DMS153 treated with DMSO at 0.1 percent for 48 hours (cell line): ENCODE measurements around the gene CNTNAP5.
"Not testable (repeated sequence)": the region's sequence is repeated elsewhere in the genome, so short reads cannot be mapped to it uniquely, and the experiment has no call there.

ENCODE experiments used
- DNase-seq: peaks from one replicate; lab custom pipeline; 2025; ENCODE audit not compliant: unreplicated experiment; lab: John Stamatoyannopoulos, UW

CNTNAP5 gene

DNA sequence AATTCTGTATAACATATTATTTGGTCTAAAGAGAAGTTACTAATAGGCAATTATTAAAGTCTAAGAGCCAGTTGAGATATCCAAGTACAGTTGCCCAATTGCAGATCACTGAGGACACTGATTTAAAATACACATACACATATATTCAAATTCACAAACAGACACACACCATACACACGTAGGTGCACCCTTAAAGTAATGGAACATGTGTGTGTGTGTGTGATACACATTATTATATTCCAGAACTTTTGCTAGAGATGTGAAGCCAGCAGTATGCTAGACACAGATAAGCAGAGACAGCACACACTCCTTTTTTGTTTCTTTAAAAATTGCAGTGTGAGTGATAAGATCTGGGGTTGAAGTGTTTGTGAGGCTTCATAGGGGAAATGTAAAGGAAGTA, 292.5 kb downstream of the CNTNAP5 start:
- no peak for DNase-seq

DNA sequence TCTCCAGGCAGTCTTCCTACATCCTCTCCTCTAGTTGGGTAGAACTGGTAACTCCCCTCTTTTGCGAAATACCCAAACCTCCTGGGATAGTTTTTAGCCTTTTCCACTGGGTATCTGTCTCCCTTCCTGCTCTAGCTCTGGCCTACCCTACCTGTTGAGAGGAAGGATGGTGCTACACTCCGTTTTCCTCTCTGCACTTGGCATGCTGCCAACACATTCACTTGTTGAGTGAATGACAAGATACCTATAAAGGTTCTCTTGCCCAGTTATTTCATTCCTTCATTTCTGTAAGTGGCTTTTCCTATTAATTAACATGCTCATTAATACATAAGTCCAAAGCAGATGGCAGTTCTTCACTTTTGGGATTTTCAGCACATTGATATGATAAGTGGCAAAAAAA, 293.8 kb downstream of the CNTNAP5 start:
- peak; percentile 35 for DNase-seq

DNA sequence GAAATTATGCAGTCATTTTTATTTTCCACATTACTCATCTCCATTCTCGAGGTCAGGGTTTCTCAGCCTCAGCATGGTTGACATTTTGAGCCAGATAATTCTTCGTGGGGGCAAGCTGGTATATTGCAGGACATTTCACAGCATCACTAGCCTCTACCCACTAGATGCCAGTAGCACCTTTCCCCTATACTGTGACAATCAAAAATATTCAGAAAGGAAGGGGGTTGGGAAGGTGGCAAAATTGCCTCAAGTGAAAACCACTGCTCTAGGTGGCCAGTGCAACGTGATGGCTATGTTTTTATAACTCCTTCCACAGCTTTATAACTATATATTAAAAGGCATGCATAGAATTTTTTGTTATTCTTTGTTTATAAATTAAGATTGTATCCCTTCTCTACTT, 294.5 kb downstream of the CNTNAP5 start:
- DNase-seq = no peak

DNA sequence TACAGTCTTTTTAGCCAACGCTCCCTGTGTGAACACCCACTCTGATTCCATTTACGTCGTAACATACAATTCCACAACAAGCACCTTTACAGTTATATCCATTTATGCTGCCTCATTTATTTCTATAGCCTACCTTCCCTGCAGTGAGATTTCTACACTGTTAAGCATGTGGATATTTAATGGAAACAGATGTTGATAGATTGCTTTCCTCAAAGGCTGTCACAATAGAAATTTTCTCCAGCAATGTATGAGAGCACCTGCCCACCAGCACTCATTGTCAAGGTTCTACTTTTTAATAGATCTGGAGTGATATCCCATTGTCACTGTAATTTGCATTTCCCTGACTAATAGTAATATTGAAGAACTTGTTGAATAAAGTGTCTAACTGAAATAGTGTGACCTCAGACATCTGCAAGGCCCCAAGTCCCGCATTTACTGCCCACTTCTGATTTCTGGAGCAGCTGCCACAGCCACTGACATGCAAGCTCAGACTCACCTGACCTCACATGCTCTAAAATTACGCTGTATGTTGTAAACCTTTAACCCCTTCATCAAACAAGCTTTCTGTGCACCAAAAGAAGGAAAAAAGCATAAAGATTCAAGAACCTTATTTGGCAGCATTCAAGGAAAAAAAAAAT, 295.1 kb downstream of the CNTNAP5 start:
- no peak for DNase-seq

DNA sequence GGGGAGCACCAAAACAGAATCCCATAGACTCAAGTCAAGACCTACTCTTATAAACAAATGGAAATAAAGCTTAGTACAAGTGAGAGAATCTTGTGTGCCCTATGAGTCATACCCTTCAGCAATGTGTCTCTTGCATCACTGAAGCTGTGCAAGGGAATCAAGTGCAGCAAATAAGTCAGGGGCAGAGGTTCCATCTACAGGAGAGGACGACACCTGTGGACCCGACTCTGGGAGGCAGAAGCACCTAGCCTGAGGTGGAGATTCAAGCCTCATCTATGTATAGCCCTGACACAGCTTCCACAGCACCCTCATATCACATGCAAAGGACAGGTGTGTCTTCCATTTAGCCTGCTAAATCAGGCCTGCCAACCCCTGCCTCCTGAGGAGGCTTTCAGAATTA, 298.2 kb downstream of the CNTNAP5 start:
- DNase-seq = no peak

DNA sequence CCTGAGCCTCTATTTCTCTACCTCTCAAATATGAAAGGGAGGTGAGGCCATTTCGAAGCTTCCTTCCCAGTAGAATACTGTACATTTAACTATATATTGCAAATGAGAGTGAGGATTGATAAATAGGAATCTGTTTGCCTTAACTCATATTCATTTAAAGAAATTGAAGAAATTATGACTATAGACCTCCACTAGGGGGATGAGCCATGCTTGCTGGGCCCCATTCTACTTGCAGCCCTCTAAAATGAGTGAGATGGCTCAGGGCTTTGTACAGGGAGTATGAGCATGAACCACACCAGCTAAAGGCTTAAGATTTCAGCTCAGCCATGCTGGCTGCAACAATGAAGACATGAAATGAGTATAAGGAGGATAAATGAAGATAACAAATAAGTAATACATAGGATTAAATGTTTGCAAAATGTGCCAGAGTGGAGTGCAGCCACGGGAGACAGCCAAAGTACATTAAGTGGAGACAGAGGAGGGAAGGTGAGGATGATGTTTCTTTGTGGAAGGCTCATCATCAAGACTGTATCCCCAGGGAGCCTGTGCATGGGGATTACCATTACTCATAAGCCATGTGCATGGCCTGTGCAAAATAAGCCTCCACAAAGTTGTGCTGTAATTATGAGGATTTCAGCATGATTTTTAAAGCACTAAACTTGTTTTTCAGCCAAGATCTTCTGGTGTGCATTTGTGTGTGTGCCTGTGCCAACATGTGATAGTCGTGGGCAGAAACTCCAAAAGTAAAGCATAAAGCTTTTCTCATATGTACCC, 300.8 kb downstream of the CNTNAP5 start:
- no peak for DNase-seq

DNA sequence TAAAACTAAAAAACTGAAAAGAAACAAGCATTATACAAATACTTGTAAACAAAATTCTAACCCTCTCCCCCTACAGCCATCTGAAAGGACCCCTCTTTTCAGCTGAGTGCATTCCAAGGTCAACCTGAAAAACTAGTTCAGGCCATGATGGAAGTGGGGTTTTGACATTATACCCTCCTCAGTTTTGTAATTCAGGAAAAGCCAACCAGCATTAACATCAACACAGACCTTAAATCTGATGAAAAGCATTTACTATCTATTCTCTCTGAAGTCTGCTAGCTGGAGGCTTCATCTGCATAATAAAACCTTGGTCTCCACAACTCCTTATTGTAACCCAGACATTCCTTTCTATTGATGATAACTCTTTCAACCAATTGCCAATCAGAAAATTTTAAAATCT, 302.2 kb downstream of the CNTNAP5 start:
- DNase-seq = no peak

DNA sequence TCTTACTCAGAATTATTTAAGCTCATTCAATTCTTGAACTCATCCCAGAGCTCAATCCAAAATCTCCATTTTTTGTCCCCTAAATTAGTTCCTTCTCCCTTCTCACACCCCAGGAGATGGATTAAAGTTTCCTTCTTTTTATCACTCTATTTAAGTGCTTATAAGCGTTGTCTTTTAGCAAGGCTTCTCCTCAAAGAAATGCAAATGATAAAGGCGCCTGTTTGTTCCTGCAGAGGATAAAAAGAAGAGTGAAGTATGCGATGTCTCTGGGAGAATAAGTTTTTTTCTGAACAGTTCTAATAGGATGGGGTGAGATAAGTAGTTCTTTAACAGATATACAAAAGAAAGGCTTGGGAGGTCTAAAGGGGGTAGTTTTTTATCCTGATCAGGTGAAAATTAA, 303.3 kb downstream of the CNTNAP5 start:
- no peak for DNase-seq

DNA sequence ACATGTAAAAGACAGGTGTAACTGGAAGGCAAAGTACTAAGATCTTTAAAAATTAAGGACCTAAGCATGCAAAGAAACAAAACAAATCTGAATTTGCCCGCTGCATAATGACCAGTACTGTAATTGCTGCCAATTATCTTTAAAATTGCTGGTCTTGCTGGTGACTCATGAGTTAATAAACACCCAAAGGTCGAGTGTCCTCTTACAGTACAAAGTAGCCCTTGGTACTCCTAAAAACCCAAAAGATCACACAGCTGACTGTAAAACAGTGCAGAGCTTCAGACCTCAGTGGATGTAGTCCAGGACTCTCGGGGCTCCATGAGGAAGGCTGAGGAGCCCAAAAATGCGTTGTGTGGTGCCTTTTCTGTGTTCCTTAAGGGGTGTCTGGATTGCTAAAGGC, 308.7 kb downstream of the CNTNAP5 start:
- DNase-seq = no peak

DNA sequence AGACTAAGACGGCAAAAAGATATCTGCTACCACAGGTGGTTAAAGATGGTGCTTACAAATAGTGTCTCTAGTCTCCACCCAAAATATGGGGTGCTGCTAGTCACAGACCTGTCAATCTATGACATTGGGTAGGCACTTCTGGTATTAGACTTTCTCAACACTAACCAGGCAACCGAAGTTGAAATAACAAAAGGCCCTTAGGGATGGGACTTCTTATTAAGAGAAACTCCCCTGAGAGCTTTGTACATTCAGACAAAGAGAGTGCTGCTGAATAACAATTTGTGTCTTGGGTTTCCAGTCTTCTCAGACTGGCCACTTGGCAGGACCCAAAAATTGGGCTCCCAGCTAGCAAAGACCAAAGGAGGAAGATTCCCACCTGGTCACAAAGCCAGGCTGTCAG, 310.0 kb downstream of the CNTNAP5 start:
- no peak for DNase-seq

DNA sequence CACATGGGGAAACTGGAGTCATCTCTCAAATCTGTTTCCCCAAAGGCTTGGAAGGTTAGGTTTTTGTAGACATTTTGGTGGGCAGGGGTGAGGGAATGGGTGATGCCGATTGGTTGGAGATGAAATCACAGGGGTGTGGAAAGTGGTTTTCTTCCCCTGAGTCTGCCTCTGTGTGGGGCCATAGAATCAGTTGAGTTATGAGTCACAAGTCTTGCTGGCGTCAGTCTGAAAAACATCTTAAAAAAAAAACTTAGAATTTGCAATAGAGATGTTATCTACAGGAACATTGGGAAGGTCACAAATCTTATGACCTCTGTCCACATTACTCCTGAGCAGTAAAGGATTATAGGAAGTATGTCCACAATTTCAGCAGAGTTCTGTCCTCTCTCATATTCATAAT, 314.6 kb downstream of the CNTNAP5 start:
- no peak for DNase-seq

DNA sequence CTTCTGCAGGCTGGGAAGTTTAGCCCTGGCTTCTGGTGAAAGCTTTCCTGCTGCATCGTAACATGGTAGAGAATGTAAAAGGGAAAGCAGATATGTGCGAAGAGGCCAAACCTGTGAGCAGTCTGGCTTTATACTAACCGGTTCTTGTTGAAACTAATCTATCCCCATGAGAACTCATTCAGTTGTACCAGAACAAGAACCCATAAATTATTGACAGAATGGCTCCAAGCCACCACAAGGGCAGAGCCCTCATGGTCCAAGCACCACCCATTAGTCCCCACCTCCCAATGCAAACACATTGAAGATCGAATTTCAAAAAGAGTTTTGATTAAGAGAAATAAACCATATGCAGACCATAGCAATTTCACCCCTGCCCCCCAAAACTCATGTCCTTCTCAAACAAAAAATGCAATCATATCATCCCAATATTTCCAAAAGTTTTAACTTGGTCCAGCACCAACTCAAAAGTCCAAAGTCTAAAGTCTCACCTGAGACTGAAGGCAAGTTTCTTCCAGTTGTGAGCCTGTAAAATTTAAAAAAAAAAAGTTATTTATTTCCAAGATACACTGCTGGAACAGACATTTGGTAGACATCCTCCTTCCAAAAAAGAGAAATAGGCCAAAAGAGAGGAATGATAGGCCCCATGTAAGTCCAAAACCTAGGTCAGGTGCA, 318.9 kb downstream of the CNTNAP5 start:
- no peak for DNase-seq

DNA sequence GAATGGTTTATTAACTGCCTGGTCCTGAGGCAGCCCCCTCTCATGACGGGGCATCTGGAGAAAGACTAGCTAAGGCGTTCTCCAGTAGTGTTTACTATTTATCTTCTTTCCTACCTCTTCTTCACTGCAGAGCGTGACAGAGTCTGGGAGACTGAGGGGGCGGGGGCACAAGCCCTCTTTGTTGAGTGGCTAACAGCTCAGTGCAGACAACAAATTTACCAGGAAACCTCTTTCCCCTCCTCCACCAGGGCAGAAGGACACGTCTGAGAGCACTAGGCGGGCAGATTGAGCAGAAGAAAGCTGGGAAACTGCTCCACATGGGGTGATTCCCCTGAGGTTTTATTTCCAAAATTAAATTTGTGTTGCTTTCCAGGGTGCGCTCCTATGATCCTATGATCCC, 322.1 kb downstream of the CNTNAP5 start:
- DNase-seq = no peak

DNA sequence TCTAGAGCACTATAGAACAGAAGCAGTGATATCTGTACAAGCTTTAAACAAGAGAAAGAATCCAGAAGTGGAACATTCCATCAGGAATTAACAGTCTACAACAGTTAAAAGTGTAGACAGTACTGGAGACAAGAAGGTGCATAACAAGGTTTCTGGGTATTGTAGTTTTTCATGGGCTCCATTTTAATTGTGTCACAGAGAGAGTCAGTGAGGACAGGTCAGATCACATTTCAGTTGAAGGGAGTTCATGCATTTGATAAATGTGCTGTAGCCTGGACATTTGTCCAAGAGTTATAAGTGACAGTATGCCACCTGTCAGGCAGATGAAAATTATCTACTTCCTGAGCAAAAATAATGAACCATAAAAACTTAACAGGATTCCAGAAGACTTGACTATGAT, 328.6 kb downstream of the CNTNAP5 start:
- DNase-seq = no peak

DNA sequence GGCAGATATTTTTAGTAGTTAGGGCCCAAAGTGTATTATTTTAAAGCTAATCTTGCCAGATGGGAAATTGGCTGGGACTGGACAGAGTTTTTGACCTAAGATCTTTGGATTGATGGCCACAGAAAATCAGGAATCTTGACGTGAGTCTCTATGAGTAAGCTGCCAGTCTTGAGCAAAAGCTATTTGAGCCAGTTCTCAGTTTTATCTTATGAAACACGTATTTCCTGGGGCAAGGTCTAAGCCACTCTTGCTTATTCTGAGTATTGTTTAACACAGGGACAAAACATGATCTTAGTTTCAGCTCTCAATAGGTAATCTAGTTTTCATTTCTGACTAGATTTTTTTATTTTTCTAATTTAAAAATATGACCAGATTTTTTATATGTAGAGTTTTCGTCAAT, 329.4 kb downstream of the CNTNAP5 start:
- DNase-seq = no peak

DNA sequence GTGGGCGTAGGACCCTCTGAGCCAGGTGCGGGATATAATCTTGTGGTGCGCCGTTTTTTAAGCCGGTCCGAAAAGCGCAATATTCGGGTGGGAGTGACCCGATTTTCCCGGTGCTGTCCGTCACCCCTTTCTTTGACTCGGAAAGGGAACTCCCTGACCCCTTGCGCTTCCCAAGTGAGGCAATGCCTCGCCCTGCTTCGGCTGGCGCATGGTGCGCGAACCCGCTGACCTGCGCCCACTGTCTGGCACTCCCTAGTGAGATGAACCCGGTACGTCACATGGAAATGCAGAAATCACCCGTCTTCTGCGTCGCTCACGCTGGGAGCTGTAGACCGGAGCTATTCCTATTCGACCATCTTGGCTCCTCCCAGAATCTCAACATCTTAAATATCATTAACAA, 336.9 kb downstream of the CNTNAP5 start:
- DNase-seq = not testable (repeated sequence)

DNA sequence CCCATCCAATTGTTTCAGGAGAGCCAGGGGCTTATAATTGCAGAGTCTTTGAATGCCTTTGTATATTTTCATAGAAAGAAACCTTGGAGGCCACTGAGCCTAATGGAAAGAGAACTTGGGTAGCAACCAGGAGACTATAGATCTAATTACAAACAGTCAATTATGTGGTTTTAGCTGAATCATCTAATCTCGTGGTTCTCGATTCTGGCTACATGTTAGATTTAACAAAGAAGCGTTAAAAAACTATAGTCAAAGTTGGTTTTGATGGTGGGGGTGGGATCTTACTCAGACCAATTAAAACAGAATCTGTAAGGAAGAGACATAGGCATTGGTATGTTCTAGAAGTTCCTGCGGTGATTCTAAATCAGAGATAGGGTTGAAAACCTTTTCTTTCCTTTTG, 344.1 kb downstream of the CNTNAP5 start:
- no peak for DNase-seq

DNA sequence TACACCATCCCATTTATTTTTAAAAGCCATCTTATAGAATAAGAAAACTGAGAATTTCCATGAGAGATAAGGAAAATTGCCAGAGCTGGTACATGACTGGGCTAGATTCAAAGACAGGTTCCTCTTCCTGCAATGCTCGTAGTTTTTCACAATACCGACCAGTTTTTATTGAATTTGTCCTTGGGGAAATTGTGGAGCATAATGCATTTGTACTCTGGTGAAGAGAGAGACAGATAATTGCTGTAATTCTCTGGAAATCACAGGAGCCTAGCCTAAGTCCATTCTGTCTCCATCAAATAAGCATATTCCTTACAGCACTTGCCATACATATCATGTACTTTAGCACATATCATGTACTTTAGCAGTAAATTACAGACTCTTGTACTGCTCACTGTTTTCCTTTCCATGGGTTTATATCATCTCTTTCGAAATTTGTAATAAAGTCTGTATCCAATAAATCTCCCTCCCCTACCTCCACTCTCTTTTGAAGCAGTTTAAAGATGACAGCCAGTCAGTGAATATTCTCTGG, 355.2 kb downstream of the CNTNAP5 start:
- no peak for DNase-seq

DNA sequence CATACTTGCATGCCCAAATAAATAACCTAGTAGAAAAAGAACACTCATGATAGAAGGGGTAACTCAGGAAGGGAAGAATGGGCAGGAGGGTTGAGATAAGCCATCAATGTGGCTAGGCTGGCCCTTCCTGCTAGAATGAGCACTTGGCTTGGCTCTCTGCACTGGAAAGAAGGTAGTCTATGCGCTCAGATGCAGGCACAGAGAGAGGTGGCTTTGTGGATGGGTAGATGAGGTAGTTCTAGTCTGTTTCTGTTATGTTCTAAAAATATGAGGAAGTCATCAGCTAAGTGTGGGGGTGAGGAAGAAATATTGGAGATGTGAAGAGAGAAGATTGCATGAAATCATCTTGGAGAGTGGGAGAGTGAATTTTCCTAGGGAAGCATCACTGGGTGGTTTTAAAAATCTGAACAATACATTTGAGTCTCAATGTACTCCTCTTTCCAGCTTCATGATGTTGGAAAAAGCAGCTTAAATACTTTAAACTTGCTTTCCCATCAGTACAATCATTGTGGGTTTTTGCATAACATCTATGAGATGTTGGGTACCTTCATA, 357.1 kb downstream of the CNTNAP5 start:
- no peak for DNase-seq

DNA sequence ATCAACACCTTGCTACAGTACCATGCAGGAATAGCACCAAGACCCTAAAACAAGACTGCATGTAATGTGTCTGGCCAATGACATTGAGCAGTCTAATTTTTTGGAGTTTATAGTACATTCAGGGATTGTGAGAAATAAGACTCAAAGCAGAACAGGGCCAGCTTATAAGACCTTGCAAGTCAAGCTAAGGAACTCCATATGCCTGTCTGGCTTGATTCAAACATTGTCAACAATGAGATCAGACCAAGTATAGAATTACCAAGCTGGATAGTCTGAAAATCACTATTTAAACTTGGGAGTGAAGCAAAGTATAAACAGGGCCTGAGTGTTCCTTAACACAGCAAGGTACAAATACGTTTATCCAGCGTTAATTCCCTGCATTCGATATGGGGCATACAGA, 370.9 kb downstream of the CNTNAP5 start:
- DNase-seq = no peak

DNA sequence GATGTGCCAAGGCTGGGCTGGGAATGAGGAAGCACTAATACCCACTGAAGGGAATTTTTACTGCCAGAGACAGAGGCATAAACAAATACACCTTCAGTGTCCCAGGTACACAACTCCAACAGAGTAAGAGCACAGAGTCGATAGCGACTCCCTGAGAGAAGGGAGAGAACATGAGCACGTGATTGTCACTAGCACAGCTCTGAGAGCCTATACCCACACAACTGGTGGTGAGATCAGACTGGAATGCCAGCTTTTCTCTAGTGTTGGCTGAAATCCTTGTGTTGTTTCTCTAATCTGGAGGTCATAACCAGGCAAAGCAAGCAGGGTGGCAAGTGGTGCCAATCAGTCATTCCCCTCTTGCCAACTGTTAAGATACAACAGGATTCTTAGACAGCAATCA, 377.2 kb downstream of the CNTNAP5 start:
- no peak for DNase-seq
